CD1c-positive myeloid dendritic cell (primary cell): ENCODE data around the gene SLAMF1.
"Not testable (repeated sequence)": the region's sequence is repeated elsewhere in the genome, so short reads cannot be mapped to it uniquely, and the experiment has no call there.

ENCODE experiments used
- DNase-seq: peaks from one replicate; pipeline ENCODE4 v3.0.0-alpha.2; 2016; ENCODE audit errors: extremely low spot score

The SLAMF1 gene

DNA sequence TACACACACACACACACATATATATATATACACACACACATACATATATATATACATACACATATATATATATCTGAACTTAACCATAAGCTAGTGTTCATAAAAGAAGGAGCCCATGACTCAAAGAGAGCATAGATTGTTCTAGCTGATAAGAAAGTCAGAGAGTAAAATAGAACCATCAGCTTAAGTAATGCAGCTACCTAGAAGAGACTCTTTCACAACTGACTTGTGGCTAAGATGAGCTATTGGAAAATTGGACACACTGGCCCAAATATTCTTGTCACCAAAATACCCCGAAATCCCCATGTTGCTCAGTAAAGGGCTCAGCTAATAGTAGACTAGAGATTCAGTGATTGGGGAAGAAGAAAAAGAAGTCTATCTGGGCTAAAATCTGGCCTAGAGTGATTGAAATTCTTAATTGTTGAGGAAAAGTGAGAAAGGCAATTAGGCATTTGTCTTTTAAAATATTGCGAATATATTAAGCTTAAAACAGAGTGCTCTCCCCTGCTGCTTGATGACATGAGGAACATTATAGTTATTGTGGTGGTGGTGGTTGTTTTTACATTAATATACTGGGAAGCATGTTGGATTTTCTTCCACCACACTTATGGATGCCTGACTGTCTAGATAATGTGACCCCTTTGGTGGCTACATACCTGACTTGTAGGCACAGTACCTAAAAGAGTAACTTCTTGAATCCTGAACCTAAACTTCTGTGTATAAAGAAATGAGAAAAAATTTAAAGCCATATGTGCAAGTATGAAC, 6.3 kb downstream of the SLAMF1 start:
- DNase-seq, result no peak

DNA sequence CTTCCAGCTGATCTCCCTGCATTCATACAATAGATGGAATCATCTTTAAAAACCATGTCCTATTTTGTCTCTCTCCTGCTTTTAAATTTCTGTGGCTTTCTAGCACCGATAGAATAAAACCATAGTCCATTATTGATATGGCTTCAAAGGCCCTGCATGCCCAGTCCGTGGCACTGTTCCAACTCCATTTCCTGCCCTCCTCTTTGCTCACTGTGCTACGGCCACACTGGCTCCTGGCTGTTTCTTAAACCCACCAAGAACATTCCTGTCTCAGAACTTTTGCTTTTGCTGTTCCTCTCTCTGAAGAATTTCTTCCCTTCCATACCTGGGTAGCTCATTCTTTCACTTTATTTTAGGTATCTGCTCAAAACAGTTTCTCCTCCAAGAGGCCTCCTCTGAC, 7.2 kb downstream of the SLAMF1 start:
- no peak for DNase-seq

DNA sequence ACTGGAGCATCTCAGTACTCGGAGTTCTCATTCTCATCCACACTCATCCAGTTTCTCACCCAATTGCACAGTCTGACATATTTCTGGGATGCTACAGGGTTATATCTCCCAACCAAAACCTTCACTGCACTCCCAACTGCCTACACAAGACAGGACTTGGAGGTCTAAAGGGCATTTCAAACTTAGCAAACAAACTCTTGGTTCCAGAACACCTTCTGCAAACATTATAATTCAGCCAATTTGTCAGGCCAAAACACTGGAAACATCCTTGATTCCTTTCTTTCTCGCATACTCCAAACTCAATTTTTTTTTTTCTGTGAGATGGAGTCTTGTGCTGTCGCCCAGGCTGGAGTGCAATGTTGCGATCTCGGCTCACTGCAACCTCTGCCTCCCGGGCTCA, 7.9 kb downstream of the SLAMF1 start:
- no peak for DNase-seq

DNA sequence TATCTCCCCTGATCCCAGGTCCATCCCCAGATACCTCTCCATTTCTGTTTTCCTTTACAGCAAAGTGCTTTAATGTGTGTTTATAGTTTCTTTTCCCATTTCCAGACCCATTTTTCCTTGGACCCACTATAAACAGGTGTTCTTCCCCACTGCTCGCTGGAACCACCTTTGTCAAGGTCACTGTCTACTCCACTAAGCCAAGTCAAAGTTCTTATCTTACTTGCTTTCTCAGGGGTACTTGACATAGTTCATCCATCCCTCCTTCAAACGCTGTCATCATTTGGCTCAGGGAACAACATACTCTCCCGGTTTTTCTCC, 8.3 kb downstream of the SLAMF1 start:
- no peak for DNase-seq

DNA sequence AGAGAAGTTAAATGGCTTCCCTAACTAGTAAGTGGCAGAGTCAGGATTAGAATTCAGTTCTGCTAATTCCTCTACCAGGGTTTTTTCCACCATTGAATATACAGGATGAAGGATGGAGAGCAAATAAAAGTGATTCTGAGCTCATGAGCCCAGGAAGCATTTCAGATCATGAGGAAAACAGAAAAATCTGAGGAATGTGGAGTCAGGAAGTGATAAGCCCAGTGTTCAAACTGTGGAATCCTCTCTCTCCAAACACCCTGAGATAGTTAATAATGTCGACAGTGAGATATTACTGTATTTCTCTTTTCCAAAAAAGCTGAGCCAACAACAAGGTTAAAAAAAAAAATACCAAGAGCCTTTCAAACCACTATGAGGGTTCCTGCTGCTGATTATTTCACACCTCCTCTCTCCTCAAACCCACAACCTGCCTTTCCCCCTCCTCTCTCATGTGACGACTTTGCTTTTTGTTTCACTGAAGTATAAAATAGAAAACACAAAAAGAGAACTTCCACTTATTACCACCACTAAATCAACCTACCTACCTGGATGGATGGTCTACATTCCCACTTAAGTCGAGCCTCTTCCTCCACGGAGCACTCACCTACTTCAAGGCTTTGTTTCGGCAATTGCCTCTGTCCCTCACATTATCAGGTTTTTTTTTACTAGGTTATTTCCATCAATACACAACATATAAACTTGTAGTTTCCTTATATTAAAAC, 8.9 kb downstream of the SLAMF1 start:
- peak; percentile 40 for DNase-seq

DNA sequence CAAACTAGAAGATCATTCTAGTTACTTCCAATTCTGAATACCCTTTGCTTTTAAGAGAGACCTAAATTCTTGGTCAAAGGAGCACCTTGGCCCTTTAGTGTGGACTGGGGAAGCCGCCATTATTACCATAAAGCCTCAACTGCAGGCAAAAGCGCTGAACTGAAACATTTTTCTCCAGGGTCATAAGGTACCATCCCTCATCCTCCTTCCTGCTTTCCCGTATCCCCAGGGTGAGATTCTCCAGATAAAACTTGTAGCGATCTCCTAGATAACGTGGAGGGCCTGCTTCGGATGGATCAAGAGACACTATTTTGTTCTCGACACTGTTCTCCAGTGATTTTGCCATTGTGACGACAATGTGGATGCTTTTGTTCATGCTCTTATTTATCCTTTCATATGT, 9.8 kb downstream of the SLAMF1 start:
- DNase-seq, result no peak

DNA sequence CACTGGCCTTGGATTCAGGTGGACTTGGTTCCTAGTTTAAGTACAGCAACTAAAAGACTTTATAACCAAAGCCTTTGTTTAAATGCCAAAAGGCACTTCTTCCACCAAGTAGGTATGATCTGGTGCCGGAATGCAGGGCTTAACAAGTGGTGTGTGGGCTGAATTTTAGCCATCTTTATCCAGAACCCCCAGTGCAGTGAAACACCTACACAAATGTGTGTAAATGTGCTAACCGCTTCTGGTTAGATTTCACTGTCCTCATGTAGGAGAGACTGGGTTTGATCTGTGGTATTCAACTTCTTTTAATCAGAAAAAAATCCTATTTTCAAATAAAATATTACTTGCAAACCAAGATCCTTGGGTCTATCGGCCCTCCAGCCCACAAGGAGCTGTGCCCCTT, 10.3 kb downstream of the SLAMF1 start:
- DNase-seq, result no peak

DNA sequence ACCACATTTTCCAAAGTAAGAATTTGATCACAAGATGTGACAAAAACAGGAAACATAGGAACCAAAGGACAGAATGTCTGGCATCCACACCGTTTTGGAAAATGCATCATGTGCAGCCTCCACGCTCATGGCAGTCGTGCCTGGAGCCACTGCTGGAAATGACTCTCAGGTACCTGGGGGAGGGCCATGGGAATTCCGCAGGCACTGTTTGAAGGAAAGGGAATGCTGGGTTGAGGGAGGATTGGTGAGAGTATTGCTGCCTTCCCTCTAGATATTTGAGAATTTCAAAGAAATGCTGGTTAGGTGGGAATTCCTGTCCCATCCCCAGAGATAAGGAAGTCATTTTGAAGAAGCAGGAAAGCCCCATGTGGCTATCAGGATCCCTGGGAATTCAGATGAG, 10.8 kb downstream of the SLAMF1 start:
- DNase-seq, result no peak

DNA sequence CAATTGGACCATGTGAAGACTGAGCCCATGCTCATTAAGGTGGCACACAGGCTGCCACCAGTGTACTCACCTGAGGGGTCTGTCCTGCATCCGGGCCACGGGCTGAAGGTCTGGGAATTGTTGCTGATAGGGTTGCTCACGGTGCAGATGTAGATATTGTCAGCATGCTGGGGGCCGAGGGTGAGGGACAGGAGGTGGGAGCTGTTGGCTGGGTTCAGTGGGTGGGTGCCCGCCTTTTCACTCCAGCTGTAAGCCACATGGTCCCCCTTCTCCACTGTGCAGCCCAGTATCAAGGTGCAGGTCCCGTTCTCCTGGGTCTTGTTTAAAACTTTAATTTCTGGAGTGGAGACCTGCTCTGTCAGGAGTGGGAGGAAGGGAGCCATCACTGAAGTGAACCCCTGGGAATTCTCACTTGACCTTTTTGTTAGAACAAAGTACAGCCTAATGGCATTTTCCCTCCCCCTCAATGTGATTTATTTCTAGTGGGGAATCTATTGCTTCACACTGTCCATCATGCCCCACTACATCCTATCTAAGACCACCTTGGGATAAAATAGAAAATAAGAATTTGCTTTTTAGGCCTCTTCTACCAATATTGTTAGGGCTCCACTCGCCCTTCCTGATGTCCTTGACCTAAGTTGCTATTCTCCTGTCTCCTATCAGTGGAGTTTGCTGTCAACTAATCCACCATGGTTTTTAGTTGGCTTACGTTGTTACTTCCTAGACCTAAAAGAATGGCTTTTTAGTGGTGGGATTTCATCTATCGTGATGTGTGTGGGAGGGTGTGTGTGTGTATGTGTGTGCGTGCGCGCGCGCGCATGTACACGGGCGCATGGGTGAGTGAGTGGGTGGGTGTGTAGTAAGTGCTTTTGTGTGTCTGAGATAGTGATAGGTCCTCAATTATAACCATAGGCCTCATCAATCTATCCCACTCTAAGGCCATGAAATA, 12.0 kb downstream of the SLAMF1 start:
- DNase-seq, result no peak

DNA sequence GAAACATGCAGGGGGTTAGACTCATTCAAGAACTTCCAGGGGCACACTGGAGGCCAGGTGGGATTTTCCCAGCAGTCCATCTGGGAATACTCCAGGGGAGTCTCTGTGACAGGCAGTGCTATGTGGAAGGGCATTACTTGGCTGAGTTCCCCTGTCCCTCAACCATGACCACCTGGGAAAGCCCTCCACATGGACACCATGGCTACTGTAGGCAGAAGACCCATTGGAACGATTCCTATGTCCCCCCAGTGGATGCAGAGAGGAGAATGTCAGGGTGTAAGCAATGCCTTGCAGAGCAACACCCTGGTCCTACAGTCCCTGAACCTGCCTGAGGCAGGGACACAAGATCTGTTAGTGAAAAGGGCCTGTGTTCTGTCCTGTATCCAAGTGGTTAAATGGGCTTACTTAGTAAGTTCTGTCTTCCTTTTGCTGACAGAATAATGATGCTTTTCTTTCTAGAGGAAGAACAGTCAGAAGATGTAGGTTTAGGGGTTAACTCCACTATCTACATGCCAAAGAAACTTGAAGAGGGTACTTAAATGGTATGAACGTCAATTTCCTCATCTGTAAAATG, 13.4 kb downstream of the SLAMF1 start:
- no peak for DNase-seq

DNA sequence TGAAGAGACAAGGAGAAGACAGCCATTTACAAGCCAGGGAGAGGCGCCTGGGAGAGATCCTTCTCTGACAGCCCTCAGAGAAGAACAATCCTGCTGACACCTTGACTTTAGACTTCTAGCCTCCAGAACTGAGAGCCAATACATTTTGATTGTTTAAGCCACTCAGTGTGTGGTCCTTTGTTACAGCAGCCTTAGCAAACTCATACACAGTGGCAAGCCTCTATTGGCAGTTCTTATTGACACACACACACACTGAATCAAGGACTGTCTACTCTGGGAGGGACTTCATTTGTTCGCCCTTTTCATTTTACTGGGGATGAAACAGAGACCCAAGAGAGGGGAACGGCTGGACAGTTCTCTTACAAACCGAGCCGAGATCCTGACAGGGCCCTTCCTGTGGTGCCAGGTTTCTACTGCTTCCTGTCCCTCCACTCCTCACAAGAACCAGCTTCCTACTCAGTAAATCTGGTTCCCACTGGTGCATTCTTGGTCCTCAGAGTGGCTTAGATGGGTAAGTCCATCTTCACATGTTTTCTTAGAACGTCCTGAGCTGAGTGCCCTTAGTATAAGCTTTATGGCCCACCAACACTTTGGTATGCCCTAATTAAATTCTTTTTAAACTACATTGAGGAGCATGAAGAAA, 14.7 kb downstream of the SLAMF1 start:
- no peak for DNase-seq

DNA sequence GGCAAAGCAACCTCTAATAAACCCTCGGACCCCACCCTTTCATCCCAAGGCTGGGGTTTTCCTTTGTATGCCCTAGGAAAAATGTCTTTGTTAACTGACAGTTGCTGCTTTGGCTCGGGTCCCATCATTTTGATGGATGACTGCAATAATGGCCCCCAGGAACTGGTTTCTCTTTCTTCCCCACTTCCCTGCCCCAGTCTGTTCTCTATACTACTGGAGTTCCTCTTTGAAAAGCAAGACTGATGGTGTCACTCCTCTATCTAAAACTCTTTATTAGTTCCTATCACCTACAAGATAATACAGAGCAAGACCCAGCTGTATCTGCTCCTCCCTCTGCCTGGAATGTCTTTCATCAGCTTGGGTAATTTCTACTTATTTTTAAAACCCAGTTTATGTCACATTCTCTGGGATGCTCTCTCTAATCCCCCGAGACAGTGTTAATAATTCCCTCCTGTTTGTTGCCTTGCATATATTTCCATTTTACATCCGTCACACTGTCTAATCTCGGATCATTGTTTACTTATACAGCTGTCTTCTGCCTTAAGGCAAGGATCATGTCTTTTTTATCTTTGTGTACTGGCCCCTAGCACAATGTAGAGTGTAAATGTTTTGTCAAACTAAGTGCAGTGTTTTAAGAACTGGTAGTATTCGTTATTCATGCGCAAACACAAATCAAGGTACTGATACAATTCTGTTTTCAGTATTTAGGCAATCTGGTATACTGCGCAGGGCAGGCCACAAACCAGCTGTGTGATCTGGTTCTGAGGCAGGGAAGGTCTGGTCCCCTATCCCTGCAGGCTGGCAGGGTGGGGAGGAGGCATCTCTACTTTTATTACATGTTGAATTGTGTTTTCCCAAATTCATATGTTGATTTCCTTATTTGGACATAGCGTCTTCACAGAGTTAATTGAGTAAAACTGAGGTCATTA, 16.1 kb downstream of the SLAMF1 start:
- DNase-seq, result peak; percentile 18

DNA sequence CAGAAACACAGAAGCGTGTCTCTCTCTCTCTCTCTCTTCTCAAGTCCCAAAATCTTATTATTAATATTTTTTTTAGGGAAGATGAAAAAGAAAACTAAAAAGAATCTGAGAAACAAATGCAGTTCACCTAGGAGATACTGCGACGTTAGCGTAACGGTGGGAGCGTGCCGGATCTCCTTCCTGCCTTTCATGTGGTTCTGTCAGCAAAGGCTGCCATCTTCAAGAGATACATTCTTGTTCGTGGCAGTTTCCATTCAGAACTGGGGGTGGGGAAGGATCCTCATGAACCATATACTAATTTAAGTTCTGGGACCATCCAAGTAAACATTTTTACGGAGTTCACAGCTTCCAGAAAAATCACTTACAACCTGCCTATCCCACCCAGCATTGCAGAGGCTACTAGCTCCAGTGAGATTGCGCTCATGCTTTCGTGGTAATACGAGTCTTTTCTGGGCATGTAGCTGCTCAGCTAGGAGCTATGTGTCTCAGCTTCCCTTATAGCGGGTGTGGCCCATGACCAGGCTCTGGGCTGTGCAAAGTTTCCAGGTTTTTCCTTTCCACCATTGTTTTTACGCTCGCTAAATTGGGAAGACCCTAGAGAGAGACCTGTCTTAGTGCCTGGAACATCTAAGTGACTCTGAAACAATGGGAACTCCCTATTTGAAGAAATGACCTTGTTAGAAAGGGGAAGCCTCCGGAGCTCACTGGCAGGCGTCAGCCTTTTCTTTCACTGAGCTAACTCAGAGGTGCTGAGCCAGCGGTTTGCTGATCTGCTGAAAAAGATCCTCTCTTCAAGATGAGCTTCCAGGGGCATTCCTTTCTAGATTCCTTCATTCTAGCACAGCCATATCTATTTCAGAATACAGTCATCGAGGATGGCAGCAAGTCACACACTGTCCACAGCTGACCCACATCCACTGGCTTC, 17.3 kb downstream of the SLAMF1 start:
- peak; percentile 81 for DNase-seq

DNA sequence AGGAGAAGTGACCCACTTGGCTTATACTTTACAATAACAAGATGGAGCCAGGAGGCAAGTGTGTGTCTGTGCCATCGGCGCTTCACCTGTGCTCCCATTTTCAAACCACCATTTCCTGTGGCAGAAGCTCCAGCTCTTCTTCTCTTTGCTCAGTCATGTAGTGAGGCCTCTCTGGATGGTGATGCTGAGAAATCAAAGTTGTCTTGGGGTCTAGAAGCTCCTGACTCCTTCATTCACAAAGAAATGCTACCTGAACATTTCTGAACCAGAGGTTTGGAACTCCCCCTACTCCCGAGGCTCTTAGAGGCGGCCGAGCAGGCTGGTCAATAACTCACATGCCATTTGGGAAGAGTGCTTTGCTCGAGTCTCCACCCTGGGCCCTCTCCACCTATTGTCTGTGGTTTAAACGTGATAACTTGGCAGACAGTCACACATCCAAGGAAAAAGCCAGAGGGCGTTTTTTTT, 18.0 kb downstream of the SLAMF1 start:
- DNase-seq, result no peak

DNA sequence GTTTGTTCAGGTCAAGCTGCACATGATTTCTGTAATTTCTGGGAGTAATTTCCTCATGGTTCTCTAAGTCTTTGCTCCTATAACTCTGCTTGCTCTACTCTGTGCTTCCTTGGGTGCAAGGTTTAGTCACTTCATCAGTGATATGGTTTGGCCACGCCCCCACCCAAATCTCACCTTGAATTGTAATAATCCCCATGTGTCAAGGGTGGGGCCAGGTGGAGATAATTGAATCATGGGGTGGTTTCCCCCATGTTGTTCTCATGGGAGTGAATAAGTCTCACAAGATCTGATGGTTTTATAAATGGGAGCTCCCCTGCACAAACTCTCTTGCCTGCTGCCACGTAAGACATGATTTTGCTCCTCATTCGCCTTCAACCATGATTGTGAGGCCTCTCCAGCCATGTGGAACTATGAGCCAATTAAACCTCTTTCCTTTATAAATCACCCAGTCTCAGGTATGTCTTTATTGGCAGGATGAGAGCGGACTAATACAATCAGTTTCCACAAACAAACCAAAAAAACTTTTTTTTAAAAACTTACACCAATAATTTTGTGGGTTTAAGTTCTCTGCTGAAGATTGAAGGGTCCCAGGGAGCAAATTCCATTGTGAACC, 19.1 kb downstream of the SLAMF1 start:
- not testable (repeated sequence) for DNase-seq

DNA sequence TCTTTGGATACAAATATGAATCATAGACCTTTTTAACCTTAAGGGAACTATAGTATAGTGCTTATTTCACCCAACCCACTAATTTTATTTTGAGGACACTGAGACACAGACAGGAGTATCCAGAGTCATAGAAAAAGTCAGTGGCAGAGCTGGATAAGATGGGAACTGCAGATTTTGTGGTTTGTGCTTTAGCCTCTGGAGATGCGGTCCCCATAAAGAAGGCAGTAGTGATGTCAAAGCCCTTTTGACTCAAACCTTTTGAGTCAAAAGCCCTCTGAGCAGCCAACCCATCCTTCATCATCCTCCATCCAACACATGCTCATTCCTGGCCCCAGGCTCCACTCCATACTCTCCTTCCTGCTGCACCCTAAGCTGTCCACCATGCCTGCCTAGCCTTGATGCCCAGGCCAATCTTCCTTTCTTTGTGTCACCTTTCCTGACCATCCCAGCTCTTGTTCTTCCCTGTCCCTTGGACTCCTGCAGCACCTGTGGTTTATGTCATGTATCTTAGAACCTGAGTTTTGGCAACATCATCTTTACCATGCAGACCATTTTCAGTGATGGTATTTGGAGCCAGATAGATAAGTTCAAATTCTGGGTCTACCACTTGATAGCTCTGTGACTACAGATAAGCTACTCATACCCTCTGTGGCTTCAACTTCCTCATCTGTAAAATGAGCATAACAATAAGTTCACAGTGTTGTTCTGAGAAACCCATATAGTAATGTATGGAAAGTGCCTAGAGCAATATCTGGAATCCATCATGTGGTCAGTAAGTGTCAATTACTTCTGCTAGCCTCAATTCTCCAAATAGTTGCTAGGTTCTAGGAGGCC, 20.1 kb downstream of the SLAMF1 start:
- DNase-seq, result peak; percentile 37

DNA sequence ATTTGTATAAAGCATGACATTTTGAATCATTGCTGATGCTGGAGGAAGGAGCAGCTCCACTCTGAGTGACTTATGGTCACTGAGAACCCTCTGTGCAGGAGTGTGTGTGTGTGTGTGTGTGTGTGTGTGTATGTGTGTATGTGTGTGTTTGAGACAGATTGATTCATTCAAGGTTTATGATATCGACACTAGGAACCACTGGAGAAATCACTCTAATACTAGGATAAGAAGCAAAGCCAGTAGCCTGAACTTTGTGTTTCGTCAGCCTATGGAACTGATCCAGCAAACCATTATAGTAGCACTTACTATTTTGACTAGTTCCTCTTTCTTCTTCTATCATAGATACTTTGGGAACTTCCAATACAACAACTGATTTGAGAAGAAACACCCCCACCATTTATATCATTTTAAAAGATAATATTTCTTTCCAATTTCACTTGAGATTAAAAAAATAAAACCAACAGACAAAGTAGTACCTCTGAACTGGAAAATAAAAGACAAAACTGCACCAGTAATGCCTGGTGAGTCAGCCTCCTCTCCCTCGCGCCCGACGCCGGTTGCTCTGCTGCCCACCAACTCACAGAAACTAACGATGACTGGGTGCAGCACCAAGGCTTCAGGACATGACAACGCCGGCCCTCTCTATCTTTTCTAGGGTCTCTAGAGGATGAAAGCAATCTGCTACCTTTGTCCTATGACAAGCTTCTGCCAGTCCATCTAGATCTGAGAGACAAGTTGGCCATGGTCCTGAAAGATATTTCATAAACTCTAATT, 20.9 kb downstream of the SLAMF1 start:
- peak; percentile 65 for DNase-seq
